HT1080 (cell line): Measurements from ENCODE around the gene FRAT2. TPM values are rescaled to one million over a fixed set of nuclear protein-coding genes. Genes with fewer than 3 reads are reported as not detected.

ENCODE experiments used
- DNase-seq: peaks from one replicate; pipeline ENCODE4 v3.0.0-alpha.2; 2015; ENCODE audit warnings: low read depth
- polyA plus RNA-seq, 2 experiments: library from polyadenylated mRNA; depleted of rRNA; stranded (reverse); fragments of >200 nt; gene quantifications; 2 replicates each; pipeline ENCODE4 v1.2.3, GENCODE V29; 2015
- total RNA-seq: library from RNA; depleted of rRNA; stranded (reverse); fragments of >200 nt; shearing (Covaris generic); gene quantifications from 2 replicates; pipeline ENCODE4 v1.2.3, GENCODE V29; 2014; rRNA removed

Gene FRAT2, protein sequence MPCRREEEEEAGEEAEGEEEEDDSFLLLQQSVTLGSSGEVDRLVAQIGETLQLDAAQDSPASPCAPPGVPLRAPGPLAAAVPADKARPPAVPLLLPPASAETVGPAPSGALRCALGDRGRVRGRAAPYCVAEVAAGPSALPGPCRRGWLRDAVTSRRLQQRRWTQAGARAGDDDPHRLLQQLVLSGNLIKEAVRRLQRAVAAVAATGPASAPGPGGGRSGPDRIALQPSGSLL
- total RNA-seq: 11.8 and 12.9 TPM in 2 replicates
- polyA plus RNA-seq (2015; cell fraction: cytosol; rRNA removed): 10.1 and 10.5 TPM in 2 replicates
- polyA plus RNA-seq (2015; cell fraction: nucleus; rRNA removed): 5.7 and 7.0 TPM in 2 replicates

DNA sequence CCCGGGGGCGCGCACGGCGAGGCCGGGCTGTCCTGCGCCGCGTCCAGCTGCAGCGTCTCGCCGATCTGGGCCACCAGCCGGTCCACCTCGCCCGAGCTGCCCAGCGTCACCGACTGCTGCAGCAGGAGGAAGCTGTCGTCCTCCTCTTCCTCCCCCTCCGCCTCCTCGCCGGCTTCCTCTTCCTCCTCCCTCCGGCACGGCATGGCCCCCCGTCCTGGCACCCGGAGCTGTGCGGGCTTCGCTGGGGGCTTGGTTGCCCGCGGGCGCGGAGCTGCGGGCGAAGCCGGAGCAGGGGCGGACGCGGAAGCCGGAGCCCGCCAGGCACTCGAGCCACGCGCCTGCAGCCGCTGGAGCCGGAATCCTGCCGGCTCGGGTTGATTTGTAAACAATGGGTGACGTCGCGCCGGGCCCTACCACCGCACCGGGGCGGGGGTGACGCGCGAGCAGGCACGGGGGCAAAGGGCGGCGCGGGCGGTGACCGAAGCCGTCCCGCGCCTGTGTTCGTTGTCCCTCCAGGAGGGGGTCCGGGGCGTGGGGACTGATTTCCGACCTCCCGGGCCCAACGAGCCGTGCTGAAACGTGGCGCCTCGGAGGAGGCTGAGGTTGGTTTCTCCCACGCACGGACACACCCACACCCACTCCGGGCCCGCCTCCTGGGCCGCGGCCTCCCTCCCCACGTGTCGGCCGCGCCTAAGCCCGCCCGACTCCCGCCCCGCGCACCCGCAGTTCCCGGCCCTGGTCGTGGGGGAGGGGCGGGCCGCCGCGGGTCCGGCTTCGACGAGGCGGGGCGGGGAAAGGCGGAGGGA, at the start of gene FRAT2:
Gene FRAT2, minus strand, starts transcription at position 360 of the 806 bp plus-strand sequence. Its CDS starts 157 bp downstream, at position 203.
- peak; percentile 80 for DNase-seq

DNA sequence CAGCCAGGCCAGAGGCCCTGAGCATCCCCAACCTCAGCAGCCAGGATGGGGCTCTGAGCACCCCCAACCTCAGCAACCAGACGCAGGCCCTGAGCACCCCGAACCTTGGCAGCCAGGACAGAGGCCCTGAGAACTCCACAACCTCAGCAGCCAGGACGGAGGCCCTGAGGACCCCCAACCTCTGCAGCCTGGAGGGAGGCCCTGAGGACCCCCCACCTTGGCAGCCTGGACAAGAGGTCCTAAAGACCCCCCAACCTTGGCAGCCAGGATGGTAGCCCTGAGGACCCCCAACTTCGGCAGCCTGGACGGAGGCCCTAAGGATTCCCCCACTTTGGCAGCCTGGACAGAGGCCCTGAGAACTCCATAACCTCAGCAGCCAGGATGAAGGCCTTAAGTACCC, 49.6 kb upstream of the FRAT2 start:
- DNase-seq: no peak

DNA sequence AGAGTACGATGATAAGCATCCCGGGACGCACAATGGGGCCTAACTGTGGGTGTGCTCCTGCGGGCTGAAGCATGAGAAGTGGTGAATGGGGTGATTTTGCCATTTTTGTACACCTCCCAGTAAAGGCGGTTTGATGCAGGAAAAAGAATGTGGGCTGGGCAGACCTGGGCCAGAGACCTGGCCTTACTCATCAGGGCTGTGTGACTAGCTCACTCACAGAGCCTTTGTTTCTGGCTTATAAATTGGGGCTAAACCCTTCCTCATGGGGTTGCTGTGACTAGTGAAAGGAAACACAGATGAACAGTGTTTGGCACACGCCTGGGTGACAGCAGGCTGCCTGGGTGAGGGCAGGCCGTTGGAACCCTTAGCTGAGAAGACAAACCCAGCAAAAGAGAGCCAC, 48.6 kb upstream of the FRAT2 start:
- no peak for DNase-seq

DNA sequence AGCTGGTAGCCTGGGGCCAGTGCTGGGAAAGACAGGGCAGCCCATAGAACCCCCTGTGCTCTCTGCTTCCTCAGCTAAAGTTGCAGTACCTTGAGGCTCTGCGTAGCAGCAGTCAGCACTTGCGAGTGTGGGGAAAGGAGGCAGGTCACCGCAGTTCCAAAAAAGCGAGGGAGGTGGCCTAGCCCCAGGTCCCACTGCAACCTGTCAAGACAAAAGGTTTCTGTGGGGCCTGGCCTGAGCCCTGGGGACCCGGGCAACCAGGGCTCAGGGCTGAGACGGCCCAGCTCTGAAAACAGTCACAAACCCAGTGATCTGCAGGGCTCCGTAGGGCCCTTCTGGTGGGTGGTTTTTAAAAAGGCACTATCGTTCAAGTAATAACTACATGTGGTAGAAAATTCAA, 47.1 kb upstream of the FRAT2 start:
- DNase-seq: no peak

DNA sequence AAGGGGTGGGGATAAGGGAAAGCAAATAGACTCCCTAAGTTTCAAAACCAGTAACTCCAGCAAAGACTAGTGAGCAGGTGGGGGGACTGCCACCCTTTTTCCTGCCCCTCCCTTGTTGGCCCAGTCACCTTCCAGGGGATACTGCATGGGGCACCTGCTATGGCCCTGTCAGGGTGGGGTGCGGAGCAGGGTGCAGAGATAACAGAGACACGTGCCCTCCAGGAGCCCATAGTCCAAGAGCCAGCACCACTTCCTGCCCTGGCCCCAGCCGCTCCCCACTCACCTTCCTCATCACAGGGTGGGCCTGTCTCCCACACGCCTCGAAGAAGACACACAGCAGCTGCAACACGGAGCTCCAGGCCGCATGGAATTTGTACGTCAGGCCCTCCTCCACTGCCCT, 46.0 kb upstream of the FRAT2 start:
- DNase-seq: no peak

DNA sequence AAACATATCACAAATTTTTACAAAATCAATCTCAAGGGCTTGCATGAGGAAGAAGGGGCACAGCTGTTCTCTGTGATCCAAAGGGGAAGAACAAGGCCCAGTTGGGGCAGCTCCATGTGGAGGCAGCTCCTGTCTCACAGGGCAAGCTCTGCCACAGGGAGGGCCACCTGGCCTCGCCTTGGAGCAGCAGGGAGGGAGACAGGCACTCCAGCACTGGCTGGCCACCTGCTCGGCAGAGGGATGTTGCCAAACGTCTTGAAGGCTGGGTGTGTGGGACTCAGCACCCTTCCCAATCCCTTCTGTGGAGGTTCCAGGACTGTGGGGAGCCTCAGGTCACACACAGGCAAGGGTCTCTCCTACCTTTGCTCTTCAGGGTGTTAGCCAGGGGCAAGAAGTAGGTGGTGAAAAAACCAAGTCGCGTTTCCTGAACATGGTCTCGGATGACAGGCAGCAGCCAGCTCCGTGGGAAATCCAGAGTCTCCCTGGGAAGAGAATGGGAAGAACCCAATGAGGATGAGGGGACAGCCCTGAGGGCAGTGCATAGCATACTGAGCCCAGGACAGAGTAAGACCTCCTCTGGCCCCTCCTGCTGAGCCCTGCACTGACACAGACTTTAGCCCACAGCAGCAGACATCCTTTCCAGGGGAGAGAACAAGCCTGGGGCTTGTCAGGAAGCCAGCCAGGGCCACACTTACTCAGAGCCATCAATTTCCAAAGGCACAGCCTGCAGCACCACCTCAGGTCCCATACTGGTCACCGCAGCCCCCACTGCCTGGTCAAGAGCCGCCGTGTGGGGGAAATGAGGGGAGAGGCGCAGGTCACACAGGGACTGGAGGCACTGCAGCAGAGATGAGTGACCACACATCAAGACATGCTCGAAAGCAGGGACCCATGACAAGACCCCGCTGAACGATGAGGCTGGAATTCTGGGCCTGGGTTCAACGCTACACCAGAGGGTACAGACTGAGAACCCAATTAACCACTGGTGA, 44.7 kb upstream of the FRAT2 start:
- DNase-seq: no peak

DNA sequence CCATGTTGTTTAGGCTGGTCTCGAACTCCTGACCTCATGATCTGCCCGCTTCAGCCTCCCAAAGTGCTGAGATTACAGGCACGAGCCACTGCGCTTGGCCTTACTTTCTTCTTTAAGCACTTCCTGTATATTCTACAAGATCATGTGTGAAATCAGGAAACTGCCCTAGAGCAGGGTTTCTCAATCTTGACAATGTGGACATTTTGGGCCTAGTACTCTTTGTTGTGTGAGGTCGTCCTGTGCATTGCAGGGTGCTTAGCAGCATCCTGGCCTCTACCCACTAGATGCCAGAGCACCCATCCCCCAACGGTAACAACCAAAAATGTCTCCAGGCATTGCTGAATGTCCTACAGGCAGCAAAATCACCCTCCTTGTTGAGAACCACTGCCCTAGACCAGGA, 41.9 kb upstream of the FRAT2 start:
- no peak for DNase-seq

DNA sequence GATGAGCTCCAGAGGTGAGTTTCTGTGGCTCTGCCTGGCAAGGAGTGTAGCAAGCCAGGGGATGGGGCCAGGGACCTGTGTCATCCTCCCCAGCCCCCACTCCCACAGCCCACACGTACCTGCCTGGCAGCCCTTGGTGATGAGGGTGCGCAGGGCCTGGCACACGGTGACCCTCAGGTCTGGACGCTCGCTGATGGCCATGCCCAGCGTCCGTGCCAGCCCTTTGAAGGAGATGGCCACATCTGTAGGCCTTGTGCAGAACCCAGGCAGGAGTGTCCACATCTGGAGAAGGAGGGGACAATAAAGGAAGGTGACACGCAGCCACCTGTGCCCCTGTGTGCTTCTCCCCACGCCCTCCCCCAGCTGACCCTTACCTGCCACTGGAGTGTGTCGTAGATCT, 38.9 kb upstream of the FRAT2 start:
- no peak for DNase-seq

DNA sequence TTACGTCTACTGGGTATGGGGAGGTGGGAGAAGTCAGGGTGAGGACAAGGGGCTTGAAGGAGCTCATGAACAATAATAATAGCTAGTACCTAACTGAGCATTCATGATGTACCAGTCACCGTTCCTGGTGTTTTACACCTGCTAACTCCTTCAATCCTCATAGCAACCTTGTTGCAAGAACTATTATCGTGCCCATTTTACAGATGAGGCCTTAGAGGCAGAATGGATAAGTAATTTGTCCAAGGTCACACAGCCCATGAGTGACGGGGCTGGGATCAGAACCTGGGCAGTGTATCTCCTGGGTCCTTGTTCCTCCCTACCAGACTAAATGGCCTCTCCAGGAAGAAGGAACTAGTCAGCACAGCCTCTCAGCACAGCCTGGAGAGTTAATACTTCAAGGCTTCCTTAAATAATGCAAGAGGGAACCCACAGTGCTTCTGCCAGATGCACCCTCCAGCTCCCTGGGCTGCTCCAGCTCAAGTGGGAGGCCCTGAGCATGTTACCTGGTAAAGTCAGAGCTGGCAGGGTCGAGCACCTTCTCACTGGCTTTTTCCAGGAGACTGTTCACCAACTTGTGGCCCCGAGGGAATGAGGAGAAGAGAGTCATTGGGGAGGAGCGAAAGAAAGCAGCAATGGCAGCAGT, 37.8 kb upstream of the FRAT2 start:
- DNase-seq: no peak

DNA sequence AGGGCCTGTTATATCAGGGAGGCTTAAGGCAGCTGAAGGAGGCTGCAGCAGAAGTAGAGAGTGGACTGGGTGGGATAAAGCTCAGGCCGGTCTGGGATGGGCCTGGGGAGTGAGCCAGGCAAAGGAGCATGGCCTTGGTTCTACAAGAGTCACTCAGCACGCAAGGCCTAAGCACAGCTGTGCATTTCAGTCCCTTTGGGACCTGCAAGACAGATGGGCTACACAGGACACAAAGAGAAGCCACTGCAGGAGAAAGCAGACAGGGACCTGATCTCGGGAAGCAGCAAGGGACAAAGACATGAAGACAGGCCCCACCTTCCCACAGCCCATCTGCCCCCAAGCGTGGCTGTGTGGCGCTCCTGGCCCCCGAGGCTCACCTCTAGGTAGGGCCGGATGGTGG, 37.2 kb upstream of the FRAT2 start:
- DNase-seq: no peak

DNA sequence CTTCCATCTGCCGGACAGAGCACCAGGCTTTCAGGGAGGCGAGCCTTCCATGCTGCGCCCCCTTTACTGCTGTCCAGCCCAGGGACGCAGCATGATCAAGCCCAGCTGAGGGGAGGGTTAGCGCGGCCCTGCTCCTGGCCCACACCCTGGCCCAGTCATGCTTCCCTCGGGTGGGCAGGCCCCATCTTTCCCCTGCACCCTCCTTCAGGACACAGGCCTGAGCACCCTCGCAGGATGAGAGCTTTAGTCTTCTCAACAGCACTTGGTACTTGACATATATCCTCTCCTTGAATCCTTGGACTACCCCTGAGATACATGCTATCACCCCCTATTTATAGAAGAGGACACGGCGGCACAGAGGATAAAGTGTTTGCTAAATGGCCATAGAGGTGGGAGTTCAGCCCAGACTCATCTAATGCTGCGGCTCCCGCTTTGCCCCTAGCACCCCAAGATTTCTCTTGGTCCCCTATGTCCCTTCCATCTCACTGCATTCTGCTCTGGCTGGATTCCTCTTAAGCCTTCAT, 32.7 kb upstream of the FRAT2 start:
- DNase-seq: no peak

DNA sequence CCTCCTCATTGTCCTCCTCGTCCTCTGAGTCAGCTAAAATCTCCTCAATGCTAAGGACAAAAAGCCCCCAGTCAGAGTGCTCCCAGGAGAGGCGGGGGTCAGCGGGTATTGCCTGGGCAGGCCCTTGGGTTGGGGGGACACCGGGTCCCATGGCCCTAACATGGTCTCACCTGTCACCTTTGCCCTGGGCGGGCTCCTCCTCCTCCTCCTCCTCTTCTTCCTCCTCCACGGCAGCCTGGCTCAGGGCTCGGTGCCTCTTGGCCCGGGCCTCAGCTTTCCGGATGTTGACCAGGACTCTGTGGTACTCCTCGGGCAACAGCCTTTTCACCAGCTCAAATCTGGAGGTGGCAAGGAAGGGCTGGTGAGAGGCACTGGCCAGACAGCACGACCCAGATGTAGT, 32.0 kb upstream of the FRAT2 start:
- DNase-seq: no peak

DNA sequence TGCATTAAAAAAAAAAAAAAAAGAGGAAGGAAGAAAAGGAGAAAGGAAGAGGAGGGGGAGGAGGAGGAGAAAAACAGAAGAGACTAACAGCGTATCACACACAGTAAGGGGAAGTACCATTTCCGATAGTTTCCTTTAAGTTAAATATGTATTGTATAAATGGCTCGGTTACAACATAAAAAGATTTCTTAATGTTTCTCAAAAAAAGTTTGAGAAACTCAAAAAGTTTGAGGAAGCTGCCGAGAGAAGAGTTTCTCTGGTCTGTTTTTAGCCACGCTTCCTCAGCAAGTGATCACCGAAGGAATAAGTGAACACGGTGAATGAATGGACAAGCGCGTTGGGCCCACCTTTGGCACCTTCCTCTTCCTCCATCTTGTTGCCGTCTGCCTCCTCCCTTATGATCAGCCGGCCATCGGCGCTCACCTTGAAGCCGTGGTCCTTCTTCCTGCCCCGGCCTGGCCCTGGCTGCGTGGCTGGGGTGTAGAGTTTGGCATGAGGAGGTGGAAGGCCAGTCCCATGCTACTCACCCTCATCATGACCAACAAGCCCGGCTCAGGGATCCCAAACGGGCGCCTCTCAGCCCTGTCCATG, 31.3 kb upstream of the FRAT2 start:
- no peak for DNase-seq

DNA sequence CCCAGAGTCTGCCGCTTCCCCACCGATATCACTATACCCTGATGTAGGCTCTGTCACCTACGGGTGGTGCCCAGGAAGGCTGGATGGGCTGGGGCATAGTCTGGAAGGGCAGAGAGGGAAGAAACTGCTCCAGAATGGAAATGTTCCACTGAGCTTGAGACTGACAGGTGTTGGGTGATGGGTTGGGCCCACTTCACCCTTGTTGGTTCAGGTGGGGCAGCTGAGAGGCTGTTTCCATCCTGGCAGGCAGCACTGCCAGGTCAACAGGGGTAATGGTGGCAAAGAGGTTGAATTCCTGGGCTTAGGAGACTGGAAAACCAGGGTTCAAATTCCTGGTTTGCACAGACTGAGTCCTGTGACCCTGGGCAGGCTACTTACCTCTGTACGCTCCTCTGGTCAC, 28.5 kb upstream of the FRAT2 start:
- DNase-seq: no peak

DNA sequence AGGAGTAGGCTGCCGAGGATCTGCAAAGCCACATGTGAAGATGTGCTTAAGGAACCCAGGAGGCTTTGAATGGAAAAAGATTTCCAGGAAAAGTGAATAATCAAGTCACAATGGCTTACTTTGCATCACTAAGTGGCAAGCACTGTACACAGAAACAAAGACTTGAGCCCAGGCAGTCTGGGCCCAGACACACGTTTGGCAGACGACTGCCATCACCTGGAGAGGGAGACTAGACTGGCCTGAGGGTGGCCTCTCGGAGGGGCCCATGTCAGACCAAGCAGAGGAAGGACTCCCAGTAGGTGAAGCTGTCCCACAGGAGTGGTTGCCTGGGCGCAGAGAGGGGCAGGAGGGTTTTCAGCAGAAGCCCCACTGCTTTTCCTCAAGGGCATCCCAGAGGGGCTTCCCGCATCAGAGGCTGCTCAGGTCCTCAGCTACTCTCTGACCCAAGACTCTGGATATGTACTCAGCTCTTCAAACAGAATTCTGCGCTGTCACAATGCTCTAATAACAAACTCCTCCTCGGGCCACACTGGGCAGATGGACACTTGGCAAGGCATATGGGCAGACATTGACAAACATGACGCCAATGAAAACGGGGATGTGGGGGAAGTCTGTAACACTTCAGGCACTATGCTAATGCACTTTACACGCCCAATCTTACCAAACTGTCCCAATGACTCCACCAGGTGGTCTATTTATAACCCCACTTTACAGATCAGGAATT, 27.9 kb upstream of the FRAT2 start:
- DNase-seq: no peak

DNA sequence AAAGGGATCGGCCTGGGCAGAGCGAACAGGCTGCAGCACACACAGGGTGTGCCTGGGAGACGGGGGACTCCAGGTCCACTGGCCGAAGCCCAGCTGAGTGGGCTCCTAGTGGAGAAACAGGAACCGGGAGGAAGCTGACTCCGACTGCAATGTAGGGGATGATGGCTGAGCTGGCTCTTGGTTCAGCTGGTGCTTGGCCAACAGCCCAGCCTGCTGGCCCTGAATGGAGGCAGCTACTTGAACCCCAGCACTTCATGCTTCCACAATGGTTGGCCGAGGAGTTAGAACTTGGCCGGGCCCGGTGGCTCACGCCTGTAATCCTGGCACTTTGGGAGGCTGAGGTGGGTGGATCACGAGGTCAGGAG, 27.0 kb upstream of the FRAT2 start:
- DNase-seq: no peak

DNA sequence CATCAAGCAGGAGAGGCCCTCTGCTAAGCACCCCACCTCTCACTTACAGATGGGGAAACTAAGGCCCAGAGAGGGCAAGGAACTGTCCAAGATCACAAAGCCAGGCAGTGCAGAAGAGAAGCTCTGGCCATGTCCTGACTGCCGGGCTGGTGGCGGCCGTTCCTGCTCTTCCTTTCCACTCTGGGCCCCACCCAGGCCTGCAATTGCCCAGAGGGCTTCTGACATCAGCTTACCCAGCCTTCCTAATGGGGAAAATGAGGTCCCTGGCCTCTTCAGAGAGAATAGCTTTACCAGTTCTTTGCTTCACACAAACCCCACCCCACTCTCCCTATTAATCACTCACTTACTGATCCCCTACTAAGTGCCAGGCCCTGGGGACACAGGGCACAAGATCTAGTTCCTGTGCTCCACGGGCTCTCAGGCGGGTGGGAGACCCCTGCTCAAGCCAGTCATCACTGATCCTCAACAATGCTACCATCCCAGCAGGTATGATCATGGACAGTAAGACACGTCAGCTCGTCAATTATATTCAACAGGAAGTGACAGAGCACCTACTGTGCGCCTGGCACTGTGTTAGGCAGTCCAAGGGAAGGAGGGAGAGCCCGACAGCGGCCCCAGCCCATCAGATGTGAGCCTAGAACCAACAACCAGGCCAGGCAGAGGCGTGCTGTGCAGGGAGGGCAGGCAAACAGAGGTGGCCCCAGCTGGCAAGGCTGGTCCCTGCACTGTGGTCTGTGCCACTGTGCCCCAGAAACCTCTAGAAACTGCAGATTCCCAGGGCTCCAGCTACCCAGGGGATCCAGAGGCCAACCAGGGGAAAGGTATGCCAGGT, 26.4 kb upstream of the FRAT2 start:
- no peak for DNase-seq

DNA sequence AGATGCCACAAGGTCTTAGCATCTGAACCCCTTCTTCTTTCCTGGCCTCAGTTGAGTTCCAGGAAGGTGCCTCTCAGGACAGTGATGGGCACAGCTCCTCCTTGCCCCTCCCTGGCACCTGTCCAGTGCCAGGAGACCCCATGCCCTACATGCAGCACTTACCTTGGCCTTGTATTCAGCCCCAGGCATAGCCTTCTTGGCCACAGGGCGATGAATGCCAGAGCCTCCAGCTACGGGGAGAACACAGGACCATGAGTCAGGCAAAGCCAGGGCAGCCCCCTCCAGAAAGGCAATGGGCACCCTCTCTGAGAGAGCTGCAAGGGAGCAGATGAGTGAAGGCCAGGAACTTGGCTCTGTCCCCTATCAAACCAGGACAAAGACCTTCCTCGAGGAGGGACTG, 24.3 kb upstream of the FRAT2 start:
- no peak for DNase-seq

DNA sequence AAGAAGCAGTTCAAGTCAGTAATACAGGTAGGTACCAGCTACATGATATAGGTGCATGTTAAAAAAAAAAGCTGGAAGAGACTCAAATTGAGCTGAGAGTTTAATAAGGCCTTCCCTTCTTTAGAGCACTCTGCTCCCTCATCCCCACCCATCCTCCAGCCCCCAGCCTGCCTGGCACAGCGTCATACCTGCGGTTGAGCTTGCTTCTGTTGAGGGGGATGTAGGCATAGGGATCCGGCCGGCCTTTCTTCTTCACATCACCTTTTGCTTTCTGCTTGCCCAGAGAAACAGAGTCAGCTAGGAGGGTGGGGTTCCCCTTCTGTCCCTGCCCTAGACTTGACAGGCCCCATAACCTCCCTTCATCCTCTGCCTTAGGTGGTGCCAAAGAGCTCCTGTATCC, 23.8 kb upstream of the FRAT2 start:
- DNase-seq: no peak
